Fibroblast of skin of left quadriceps (primary cell): Measurements from ENCODE around the gene CLIC2.

Experiments
- DNase-seq, 2 experiments: peaks; one replicate each; pipeline ENCODE4 v3.0.0-alpha.2; 2013; ENCODE audit warnings: low read depth in 2 of 2

CLIC2 gene

GRCh38 chrX:155262970-155263754 is 71.3 kb downstream of the CLIC2 start:
- no peak for DNase-seq

- DNase-seq, result no peak
These were observed 74.7 kb downstream of the CLIC2 start for GRCh38 chrX:155259752-155260151.

- DNase-seq, result no peak
These were observed 83.0 kb downstream of the CLIC2 start for GRCh38 chrX:155251391-155251790.

- DNase-seq, result no peak
These were observed 86.9 kb downstream of the CLIC2 start for GRCh38 chrX:155247497-155247896.

GRCh38 chrX:155246748-155247147 is 87.7 kb downstream of the CLIC2 start:
- no peak for DNase-seq

- DNase-seq, result no peak
These were observed 92.1 kb downstream of the CLIC2 start for GRCh38 chrX:155242300-155242699.

GRCh38 chrX:155237719-155238118 is 96.7 kb downstream of the CLIC2 start:
- no peak for DNase-seq

GRCh38 chrX:155235891-155236290 is 98.5 kb downstream of the CLIC2 start:
- no peak for DNase-seq

GRCh38 chrX:155231163-155231562 is 103.3 kb downstream of the CLIC2 start:
- DNase-seq, result no peak
